GM12875 (cell line): ENCODE data around the gene TMPRSS15.

Source experiments
- H3K4me3 ChIP-seq: one replicate; pipeline ENCODE4 v1.5.1; 2011; ENCODE audit warnings: low read depth, low read length, control low read depth
- TF ChIP-seq, protein P1 (sequence below): IDR thresholded peaks from 2 replicates; pipeline ENCODE4 v1.5.1; 2011; ENCODE audit warnings: low read depth, mild to moderate bottlenecking, control low read depth, inconsistent platforms, low read length, moderate library complexity, borderline replicate concordance; ENCODE audit not compliant: insufficient read depth

The TMPRSS15 gene

DNA sequence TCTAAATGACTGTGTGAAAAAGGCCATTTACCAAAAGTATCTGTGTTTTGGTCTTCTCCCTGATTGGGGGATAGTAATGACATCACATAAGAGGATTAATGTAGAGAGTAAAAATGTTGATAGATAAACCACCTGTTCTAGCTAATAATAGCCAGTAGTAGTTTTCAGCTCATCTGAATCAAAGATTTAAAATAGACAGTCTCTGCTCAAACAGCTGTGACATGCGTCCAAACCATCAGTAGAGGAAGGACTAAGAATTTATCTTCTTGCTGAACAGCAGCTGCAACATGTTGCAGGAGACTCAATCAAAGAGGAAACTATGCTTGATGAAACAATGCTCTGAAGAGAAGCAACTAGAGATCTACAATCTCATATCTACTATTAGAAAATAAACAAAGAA lies 21.4 kb downstream of the TMPRSS15 start:
- TF ChIP-seq, protein P1, sequence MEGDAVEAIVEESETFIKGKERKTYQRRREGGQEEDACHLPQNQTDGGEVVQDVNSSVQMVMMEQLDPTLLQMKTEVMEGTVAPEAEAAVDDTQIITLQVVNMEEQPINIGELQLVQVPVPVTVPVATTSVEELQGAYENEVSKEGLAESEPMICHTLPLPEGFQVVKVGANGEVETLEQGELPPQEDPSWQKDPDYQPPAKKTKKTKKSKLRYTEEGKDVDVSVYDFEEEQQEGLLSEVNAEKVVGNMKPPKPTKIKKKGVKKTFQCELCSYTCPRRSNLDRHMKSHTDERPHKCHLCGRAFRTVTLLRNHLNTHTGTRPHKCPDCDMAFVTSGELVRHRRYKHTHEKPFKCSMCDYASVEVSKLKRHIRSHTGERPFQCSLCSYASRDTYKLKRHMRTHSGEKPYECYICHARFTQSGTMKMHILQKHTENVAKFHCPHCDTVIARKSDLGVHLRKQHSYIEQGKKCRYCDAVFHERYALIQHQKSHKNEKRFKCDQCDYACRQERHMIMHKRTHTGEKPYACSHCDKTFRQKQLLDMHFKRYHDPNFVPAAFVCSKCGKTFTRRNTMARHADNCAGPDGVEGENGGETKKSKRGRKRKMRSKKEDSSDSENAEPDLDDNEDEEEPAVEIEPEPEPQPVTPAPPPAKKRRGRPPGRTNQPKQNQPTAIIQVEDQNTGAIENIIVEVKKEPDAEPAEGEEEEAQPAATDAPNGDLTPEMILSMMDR, result no peak
- no peak overlapping the region for H3K4me3 ChIP-seq

DNA sequence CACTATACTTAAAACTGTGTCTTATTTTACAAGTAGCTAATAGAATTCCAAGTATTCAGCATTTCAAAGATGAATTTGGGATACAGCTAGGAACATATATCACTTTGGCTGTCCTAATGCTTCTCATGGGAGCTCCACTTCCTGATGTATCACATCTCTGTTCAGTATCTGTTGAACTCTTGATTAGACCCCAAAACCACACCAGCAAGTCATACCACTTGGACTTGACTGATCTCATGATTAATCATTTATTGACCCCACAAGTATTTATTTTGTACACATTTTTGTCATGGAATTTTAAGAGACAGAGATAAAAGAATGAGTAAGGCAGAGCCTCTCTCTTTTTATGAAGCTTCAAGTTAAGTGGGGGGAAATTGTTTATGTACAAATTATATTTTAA lies 30.0 kb downstream of the TMPRSS15 start:
- TF ChIP-seq, protein P1, result no peak
- H3K4me3 ChIP-seq, result no peak overlapping the region

DNA sequence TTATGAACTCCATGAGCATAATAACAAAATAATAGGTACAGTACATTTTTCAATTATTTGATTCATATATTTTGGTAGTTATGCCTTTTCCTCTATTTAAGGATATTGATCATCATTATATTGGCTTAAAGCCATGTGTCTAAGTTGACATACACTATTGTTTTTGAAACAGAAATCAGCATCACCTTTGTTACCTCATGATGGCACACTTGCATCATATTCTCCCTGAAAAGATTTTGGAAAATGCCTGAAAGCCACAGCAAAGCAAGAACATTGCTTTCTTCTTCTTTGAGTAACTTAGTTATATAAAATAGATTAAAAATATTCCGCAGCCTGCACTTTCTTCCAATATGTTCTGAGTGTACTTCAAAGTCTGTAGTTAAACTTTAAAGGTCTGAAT lies 33.3 kb downstream of the TMPRSS15 start:
- TF ChIP-seq, protein P1, result no peak
- no peak overlapping the region for H3K4me3 ChIP-seq

DNA sequence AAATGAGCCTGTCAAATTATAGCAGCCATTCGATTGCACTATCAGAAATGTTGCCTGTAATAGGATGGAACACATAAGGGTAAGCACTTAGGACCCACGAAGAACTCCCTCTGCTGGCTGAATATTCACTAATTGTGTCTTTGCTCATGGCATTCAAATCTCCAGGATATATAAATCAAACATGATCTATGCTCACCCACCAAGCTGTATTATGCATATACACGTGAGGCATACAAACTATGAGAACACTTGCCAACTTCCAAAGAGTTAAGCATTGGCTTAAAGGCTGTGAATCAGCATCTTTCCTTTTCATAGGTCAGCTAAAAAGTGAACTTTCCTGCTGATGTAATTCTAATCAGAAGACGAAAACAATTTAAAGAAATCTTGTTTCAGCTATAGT lies 34.5 kb downstream of the TMPRSS15 start:
- H3K4me3 ChIP-seq, result no peak overlapping the region
- TF ChIP-seq, protein P1, result no peak

DNA sequence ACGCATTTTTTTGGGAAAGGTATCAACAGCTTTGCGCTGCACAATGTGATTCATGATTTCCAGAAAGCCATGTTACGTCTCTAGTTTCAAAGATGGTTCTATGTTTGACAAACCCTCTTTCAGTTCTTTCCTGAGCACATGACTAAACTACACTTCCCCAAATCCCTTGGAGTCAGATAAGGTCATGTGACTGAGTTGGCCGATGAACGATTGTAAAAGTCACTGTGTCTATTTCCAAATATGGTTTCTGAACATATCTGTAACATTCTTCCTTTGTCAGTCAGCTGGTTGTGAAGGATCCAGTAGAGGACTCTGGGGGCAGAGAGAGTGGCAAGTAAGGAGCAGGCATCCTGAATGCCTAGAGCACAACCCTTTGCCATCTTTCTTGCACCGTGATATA lies 35.4 kb downstream of the TMPRSS15 start:
- no peak overlapping the region for H3K4me3 ChIP-seq
- TF ChIP-seq, protein P1, result no peak

DNA sequence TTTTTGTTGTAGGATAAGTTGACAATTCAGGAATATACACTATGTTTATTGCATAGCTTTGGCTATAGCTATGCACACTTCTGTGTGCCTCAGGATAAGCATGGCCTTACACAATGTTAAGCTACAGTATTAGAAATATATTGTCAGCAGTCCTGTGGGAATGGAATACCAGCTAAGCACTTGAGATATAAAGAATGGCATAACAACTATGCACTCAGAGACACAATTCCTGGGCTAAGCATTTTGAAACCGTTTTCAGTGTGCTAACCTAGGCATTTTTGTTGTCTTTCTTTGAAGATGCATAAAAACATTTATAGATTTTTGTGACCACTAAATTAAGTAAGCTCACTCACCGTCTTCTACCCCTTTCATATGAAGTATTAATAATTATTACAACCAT lies 46.8 kb downstream of the TMPRSS15 start:
- H3K4me3 ChIP-seq, result no peak overlapping the region
- TF ChIP-seq, protein P1, result no peak

DNA sequence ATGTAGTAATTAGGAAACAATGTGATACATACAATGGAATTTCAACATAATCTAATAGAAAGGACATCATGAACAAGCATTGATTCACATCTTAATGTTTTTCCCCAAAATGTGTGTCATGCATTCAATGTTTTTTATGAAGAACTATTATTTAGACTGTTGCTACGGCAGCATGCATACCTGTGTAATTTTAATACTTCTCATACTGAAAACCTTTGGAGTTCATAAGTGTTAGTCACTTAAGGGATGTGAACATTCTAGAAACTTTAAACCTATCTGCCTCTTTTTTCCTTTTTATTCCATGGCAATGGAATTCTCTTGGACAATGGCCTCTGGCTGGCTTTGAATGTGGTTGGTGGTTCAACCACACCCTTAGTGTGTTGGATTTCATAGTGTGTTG lies 48.6 kb downstream of the TMPRSS15 start:
- no peak overlapping the region for H3K4me3 ChIP-seq
- TF ChIP-seq, protein P1, result no peak
